Measurements from ENCODE around the gene CLRN1.

GRCh38 chr3:150905746-150906145, 66.8 kb downstream of the CLRN1 start:
- TF ChIP-seq CTCF (conservative IDR thresholded peaks at IDR 0.05) (no peak), EZH2 (IDR thresholded peaks at IDR 0.05; ENCODE audit: low read depth) (no peak)

Measured in PC-9 (cell line).